ENCODE measurements around the gene AGPAT4. TPM values are rescaled to one million over a fixed set of nuclear protein-coding genes. Genes with fewer than 3 reads are reported as not detected.

Gene AGPAT4
- total and polyA plus RNA-seq, 2 of the 13 experiments (the other 11 are each of a cell fraction or from before 2014, with no cell fraction given), result 0.07 to 0.13 TPM

DNA sequence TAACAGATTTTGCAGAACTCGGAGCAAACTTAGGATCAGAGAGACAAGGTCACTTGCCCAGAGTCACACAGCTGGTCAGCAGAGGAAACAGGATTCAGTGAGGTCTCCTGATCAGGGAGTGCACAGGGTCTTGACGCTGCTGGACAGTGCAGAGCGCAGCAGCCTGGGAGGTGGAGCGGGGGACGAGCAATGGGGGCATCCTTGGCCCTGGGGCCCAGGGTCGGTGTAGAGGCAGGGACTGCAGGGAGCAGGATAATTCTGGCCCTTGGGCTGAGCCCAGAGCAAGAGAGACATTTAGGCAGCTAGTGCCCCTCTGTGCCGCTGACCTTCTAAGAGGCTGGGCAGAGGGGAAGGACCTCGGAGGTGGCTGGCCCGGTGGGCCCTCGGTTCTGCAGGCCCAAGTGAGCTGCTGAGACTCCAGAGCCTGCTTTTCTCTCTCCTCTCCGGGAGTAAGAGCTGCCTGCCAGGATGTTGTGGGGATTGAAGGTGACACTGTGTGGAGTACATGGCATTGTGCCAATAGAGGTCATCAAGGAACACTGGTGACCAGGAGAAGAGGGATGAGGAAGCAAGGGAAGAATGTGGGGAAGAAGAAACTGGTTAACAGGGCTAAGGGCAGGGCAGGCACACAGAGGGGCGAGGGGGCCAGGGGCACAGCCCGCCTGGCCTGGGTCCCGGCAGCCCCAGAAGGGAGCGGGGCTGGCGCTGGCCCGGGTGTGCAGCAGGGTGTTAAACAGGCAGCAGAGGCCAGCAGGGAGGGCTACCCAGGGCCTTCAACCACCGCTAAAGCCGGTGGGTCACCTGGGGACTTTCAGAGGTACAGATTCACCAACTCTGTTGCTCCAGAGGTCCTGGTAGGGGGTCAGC is 122.0 kb downstream of the AGPAT4 start:
- POLR2A ChIA-PET, result no interaction called here
- Histone ChIP-seq H3K4me1 (ENCODE audit: insufficient read depth, low read length) (no peaks in the 10 kb centered on the region), H2AFZ (ENCODE audit: low read length) (no peak overlapping the region), H3K4me2 (ENCODE audit: low read depth, low read length) (no peak overlapping the region), H3K36me3 (replicated peaks in 1 of 2; ENCODE audit: control insufficient read depth in 1 of 2, insufficient read depth in 2 of 2, low read length in 2 of 2) (no peaks in the 10 kb centered on the region), H3K9ac (ENCODE audit: insufficient read depth, low read depth, low read length) (no peak overlapping the region), H3K79me2 (ENCODE audit: insufficient read depth, low read length) (no peaks in the 10 kb centered on the region), H3K9me3 (ENCODE audit: low read length) (no peaks in the 10 kb centered on the region), H3K27ac (ENCODE audit: extremely low read length, insufficient read depth, low read length) (no peak overlapping the region), H4K20me1 (ENCODE audit: insufficient read depth, low read length) (no peaks in the 10 kb centered on the region), H3K27me3 (ENCODE audit: control insufficient read depth in 1 of 2, insufficient read depth in 2 of 2, low read length in 2 of 2) (peaks cover 2 to 31% of the 10 kb centered on the region in 2 experiments; a peak in 4 of 5 replicates), H3K4me3 (replicated peaks in 1 of 3; ENCODE audit: insufficient read depth in 1 of 3, low read depth in 2 of 3, low read length in 3 of 3) (no peak overlapping the region)
- no TSS peak for BruUV-seq (replicated peaks)
- ATAC-seq, result peak; percentile 34
- CTCF ChIA-PET (ENCODE audit: low intra/inter-chr PET ratio, low total read pairs), result interaction anchor here (1.5 kb wide), 1 partner anchor 219 kb away, joined by 6 read pairs; no protein-coding TSS in a partner anchor
- intact Hi-C loops (cut with micrococcal nuclease; ENCODE audit: unreplicated experiment) (no loop called here), in situ Hi-C loops (cut with HindIII; ENCODE audit: extremely low pct_ligation_motif_present, low pct_unique_long_range_greater_than_20kb) (no loop called here)
- 36% methylated on average over 16 of the region's 19 CpGs for WGBS (ENCODE audit: low lambda C conversion rate)
- TF ChIP-seq ZNF768 (CRISPR knock-in tag; IDR thresholded peaks at IDR 0.05) (peak; percentile 66), LCORL (IDR thresholded peaks at IDR 0.05) (0 out of 2 replicates have a peak, but pooled peaks have one; percentile 60), LCORL (CRISPR knock-in tag; IDR thresholded peaks at IDR 0.05) (no peak), HNRNPH1 (optimal IDR thresholded peaks at IDR 0.05; ENCODE audit: low read depth, low read length) (no peak)
- no peak for DNase-seq (ENCODE audit: low spot score)
- FAIRE-seq, result no peak

DNA sequence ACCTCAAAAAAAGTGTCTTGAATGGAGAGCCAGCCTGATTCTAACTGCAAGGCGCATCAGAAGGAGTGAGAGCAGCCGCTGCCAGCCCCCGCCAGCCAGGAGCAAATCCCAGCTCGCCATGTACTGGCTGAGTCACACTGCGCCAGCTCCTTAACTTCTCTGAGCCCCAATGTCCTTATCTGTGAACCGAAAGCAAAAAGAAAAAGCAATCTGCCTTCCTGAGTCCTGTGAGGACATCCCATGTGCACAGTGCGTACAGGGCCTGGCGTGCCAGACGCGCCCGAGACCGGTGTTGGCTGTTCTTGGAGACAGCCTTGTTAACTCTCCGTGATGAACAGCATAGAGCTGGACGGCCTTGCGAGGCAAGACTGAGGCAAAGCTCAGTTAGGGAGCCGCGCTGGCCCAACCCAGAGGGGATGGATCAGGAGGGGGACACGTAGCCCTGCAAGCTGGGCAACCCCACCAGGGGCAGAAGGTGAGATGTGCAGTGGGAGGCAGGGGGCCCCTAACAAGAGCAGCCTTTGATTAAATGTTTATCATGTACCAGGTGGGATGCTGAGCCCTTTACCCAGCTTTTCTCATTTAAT is 122.7 kb downstream of the AGPAT4 start:
- 67% methylated on average over 18 of the region's 18 CpGs for WGBS (ENCODE audit: low lambda C conversion rate)
- in situ Hi-C loops (cut with HindIII; ENCODE audit: extremely low pct_ligation_motif_present, low pct_unique_long_range_greater_than_20kb) (no loop called here), intact Hi-C loops (cut with micrococcal nuclease; ENCODE audit: unreplicated experiment) (no loop called here)
- ChIA-PET POLR2A (no interaction called here), CTCF (ENCODE audit: low intra/inter-chr PET ratio, low total read pairs) (no interaction called here)
- Histone ChIP-seq H3K36me3 (replicated peaks in 1 of 2; ENCODE audit: control insufficient read depth in 1 of 2, insufficient read depth in 2 of 2, low read length in 2 of 2) (no peaks in the 10 kb centered on the region), H3K79me2 (ENCODE audit: insufficient read depth, low read length) (no peaks in the 10 kb centered on the region), H3K9me3 (ENCODE audit: low read length) (no peaks in the 10 kb centered on the region), H2AFZ (ENCODE audit: low read length) (no peak overlapping the region), H3K4me2 (ENCODE audit: low read depth, low read length) (no peak overlapping the region), H3K27ac (ENCODE audit: extremely low read length, insufficient read depth, low read length) (no peak overlapping the region), H4K20me1 (ENCODE audit: insufficient read depth, low read length) (no peaks in the 10 kb centered on the region), H3K4me1 (ENCODE audit: insufficient read depth, low read length) (no peaks in the 10 kb centered on the region), H3K27me3 (ENCODE audit: control insufficient read depth in 1 of 2, insufficient read depth in 2 of 2, low read length in 2 of 2) (peaks cover 2 to 35% of the 10 kb centered on the region in 2 experiments; a peak in 4 of 5 replicates), H3K9ac (ENCODE audit: insufficient read depth, low read depth, low read length) (no peak overlapping the region), H3K4me3 (replicated peaks in 1 of 3; ENCODE audit: insufficient read depth in 1 of 3, low read depth in 2 of 3, low read length in 3 of 3) (no peak overlapping the region)
- ATAC-seq (no peak), DNase-seq (ENCODE audit: low spot score) (no peak), FAIRE-seq (no peak)
- BruUV-seq (replicated peaks), result no TSS peak
- no peak for TF ChIP-seq AKAP8 (CRISPR knock-in tag; IDR thresholded peaks at IDR 0.05)
- no peak for TF ChIP-seq TARDBP (CRISPR knock-in tag; IDR thresholded peaks at IDR 0.05)
- no peak for TF ChIP-seq ATF5 (CRISPR knock-in tag; IDR thresholded peaks at IDR 0.05; ENCODE audit: low read depth)
- no peak for TF ChIP-seq CSRNP1 (CRISPR knock-in tag; IDR thresholded peaks at IDR 0.05)
- TF ChIP-seq NFE2L2 (IDR thresholded peaks at IDR 0.05; ENCODE audit: low read length), result no peak
- TF ChIP-seq POGK (CRISPR knock-in tag; conservative IDR thresholded peaks at IDR 0.05), result no peak
- TF ChIP-seq, protein P1, sequence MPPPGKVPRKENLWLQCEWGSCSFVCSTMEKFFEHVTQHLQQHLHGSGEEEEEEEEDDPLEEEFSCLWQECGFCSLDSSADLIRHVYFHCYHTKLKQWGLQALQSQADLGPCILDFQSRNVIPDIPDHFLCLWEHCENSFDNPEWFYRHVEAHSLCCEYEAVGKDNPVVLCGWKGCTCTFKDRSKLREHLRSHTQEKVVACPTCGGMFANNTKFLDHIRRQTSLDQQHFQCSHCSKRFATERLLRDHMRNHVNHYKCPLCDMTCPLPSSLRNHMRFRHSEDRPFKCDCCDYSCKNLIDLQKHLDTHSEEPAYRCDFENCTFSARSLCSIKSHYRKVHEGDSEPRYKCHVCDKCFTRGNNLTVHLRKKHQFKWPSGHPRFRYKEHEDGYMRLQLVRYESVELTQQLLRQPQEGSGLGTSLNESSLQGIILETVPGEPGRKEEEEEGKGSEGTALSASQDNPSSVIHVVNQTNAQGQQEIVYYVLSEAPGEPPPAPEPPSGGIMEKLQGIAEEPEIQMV (CRISPR knock-in tag; IDR thresholded peaks at IDR 0.05; ENCODE audit: low read depth), result no peak

Data from HepG2 (cell line).